ENCODE results near the gene BAG3. TPM values are rescaled to one million over a fixed set of nuclear protein-coding genes. Genes with fewer than 3 reads are reported as not detected.
A peak's percentile ranks its signal among the peaks of the same experiment; 100 is the strongest.

BAG3 gene
- total RNA-seq, 1 donor from 2014 or later = 2.3 TPM

GRCh38 chr10:119723161-119723560 lies 72.0 kb downstream of the BAG3 start:
- Histone ChIP-seq H4K20me1 (ENCODE audit: low read depth) (peaks cover 16% of the 10 kb centered on the region), H3K4me3 (no peak overlapping the region), H3F3A (ENCODE audit: low read depth) (peaks cover 40% of the 10 kb centered on the region), H3K36me3 (no peaks in the 10 kb centered on the region), H2AFZ (replicated peaks) (no peak overlapping the region), H3K27ac (no peak overlapping the region), H3K27me3 (no peaks in the 10 kb centered on the region), H3K4me1 (peaks cover 33% of the 10 kb centered on the region), H3K79me2 (ENCODE audit: low read depth) (peaks cover 17% of the 10 kb centered on the region), H3K9ac (no peak overlapping the region), H3K9me3 (ENCODE audit: low read depth) (peaks cover 4% of the 10 kb centered on the region), H3K4me2 (peak overlapping the region; percentile 24)
- peak overlapping the region; percentile 6 for H3K27ac Mint-ChIP-seq
- TF ChIP-seq EZH2phosphoT487 (IDR thresholded peaks at IDR 0.05) = no peak
- TF ChIP-seq EZH2 (IDR thresholded peaks at IDR 0.05) = no peak
- no peak for TF ChIP-seq CTCF (IDR thresholded peaks at IDR 0.05)
- H3K9me3 Mint-ChIP-seq = peaks cover 13% of the 10 kb centered on the region
- H3K27me3 Mint-ChIP-seq (ENCODE audit: insufficient read depth, low read depth) = peaks cover 6% of the 10 kb centered on the region
- peaks cover 42% of the 10 kb centered on the region for H3K4me1 Mint-ChIP-seq
- no peak overlapping the region for H3K4me3 Mint-ChIP-seq
- peaks cover 4% of the 10 kb centered on the region for H3K36me3 Mint-ChIP-seq
- DNase-seq (ENCODE audit: low spot score) = no peak

GRCh38 chr10:119723624-119724023 lies 72.4 kb downstream of the BAG3 start:
- H3K4me1 ChIP-seq = peaks cover 33% of the 10 kb centered on the region
- H4K20me1 ChIP-seq (ENCODE audit: low read depth) = peaks cover 16% of the 10 kb centered on the region
- H3K36me3 Mint-ChIP-seq = peaks cover 4% of the 10 kb centered on the region
- no peak overlapping the region for H2AFZ ChIP-seq (replicated peaks)
- no peak overlapping the region for H3K9ac ChIP-seq
- H3K4me3 ChIP-seq = no peak overlapping the region
- peak overlapping the region; percentile 47 for H3K27ac Mint-ChIP-seq
- H3K4me2 ChIP-seq = peak overlapping the region; percentile 24
- H3K36me3 ChIP-seq = no peaks in the 10 kb centered on the region
- no peaks in the 10 kb centered on the region for H3K27me3 ChIP-seq
- peak; percentile 6 for DNase-seq (ENCODE audit: low spot score)
- peaks cover 6% of the 10 kb centered on the region for H3K27me3 Mint-ChIP-seq (ENCODE audit: insufficient read depth, low read depth)
- TF ChIP-seq EZH2 (IDR thresholded peaks at IDR 0.05) (no peak), CTCF (IDR thresholded peaks at IDR 0.05) (no peak), EZH2phosphoT487 (IDR thresholded peaks at IDR 0.05) (no peak)
- peaks cover 40% of the 10 kb centered on the region for H3F3A ChIP-seq (ENCODE audit: low read depth)
- peaks cover 4% of the 10 kb centered on the region for H3K9me3 ChIP-seq (ENCODE audit: low read depth)
- peaks cover 13% of the 10 kb centered on the region for H3K9me3 Mint-ChIP-seq
- peak overlapping the region; percentile 44 for H3K4me3 Mint-ChIP-seq
- peaks cover 21% of the 10 kb centered on the region for H3K79me2 ChIP-seq (ENCODE audit: low read depth)
- H3K4me1 Mint-ChIP-seq = peaks cover 46% of the 10 kb centered on the region
- H3K27ac ChIP-seq = no peak overlapping the region

- H3K4me3 Mint-ChIP-seq = peak overlapping the region; percentile 79
- H3K4me3 ChIP-seq = peak overlapping the region; percentile 95
- H3K4me2 ChIP-seq = peak overlapping the region; percentile 91
- H3K36me3 ChIP-seq = no peaks in the 10 kb centered on the region
- H3K4me1 Mint-ChIP-seq = peaks cover 49% of the 10 kb centered on the region
- peaks cover 40% of the 10 kb centered on the region for H3F3A ChIP-seq (ENCODE audit: low read depth)
- DNase-seq (ENCODE audit: low spot score) = no peak
- peak overlapping the region; percentile 41 for H3K9ac ChIP-seq
- H3K9me3 Mint-ChIP-seq = peaks cover 9% of the 10 kb centered on the region
- peaks cover 4% of the 10 kb centered on the region for H3K36me3 Mint-ChIP-seq
- H3K9me3 ChIP-seq (ENCODE audit: low read depth) = peaks cover 4% of the 10 kb centered on the region
- peaks cover 34% of the 10 kb centered on the region for H3K79me2 ChIP-seq (ENCODE audit: low read depth)
- no peaks in the 10 kb centered on the region for H3K27me3 ChIP-seq
- TF ChIP-seq EZH2 (IDR thresholded peaks at IDR 0.05) = no peak
- TF ChIP-seq EZH2phosphoT487 (IDR thresholded peaks at IDR 0.05) = no peak
- H2AFZ ChIP-seq (replicated peaks) = peak overlapping the region; percentile 45
- H3K4me1 ChIP-seq = peaks cover 33% of the 10 kb centered on the region
- H4K20me1 ChIP-seq (ENCODE audit: low read depth) = peaks cover 16% of the 10 kb centered on the region
- H3K27ac ChIP-seq = peak overlapping the region; percentile 84
- peaks cover 6% of the 10 kb centered on the region for H3K27me3 Mint-ChIP-seq (ENCODE audit: insufficient read depth, low read depth)
- peak overlapping the region; percentile 27 for H3K27ac Mint-ChIP-seq
Observed at GRCh38 chr10:119724593-119725516, 73.7 kb downstream of the BAG3 start.

- Histone ChIP-seq H3K79me2 (ENCODE audit: low read depth) (peaks cover 36% of the 10 kb centered on the region), H3K4me1 (peaks cover 33% of the 10 kb centered on the region), H3K27me3 (no peaks in the 10 kb centered on the region), H2AFZ (replicated peaks) (peak overlapping the region; percentile 45), H3K27ac (peak overlapping the region; percentile 84), H4K20me1 (ENCODE audit: low read depth) (peaks cover 16% of the 10 kb centered on the region), H3K9me3 (ENCODE audit: low read depth) (peaks cover 4% of the 10 kb centered on the region), H3K4me3 (peak overlapping the region; percentile 95), H3F3A (ENCODE audit: low read depth) (peaks cover 40% of the 10 kb centered on the region), H3K9ac (peak overlapping the region; percentile 41), H3K4me2 (peak overlapping the region; percentile 91), H3K36me3 (no peaks in the 10 kb centered on the region)
- Mint-ChIP-seq H3K27ac (peak overlapping the region; percentile 27), H3K36me3 (peaks cover 5% of the 10 kb centered on the region), H3K4me1 (peaks cover 48% of the 10 kb centered on the region), H3K4me3 (peak overlapping the region; percentile 79), H3K9me3 (peaks cover 4% of the 10 kb centered on the region), H3K27me3 (ENCODE audit: insufficient read depth, low read depth) (peaks cover 4% of the 10 kb centered on the region)
- no peak for DNase-seq (ENCODE audit: low spot score)
- TF ChIP-seq EZH2phosphoT487 (IDR thresholded peaks at IDR 0.05) = no peak
- TF ChIP-seq EZH2 (IDR thresholded peaks at IDR 0.05) = peak; percentile 28
Observed at GRCh38 chr10:119725517-119725827, 74.3 kb downstream of the BAG3 start.
